NCI-H1048 (cell line): ENCODE results near the gene DYNC1LI2.
"Not testable (repeated sequence)": the region's sequence is repeated elsewhere in the genome, so short reads cannot be mapped to it uniquely, and the experiment has no call there.

Experiments used
- DNase-seq: peaks from one replicate; lab custom pipeline; 2025; lab: John Stamatoyannopoulos, UW

DYNC1LI2 gene

DNA sequence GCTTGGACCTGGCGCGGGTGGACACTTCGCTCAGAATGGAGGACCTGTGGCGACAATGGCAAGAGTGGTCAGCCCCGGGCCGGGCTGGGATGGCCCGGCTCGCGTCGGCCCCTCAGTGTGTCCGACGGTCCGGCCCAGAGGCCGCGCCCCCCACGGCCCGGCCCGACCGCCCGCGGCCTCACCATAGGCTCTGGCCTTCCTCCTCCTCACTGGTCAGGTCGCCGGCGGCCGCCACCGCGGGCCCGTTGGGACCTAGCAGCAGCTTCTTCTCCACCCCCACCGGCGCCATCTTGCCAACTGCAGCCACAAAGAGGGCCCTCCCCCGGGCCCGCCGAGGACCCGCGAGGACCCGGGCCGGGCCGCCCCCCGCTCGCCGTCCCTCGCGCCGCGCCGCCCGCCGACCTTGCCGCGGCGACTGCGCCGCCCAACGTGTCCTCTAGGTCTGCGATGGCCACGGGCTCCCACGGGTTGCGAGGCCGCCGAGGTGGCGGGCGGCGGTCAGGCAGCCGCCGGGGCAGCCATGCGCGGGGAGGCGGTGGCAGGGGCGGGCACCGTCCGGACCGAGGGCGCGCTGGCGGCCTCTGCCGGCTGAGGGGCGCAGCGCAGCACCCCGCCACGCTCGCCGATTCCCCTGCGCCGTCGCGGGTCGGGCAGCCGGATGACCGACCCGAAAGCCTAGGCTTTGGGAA, at the start of gene DYNC1LI2:
DYNC1LI2 (minus strand) TSS at position 307 of the 689 bp plus-strand sequence; CDS start at position 289, 18 bp downstream.
- DNase-seq, result peak; percentile 1

- DNase-seq, result no peak
Observed at GRCh38 chr16:66800856-66801255, 49.4 kb upstream of the DYNC1LI2 start.

DNA sequence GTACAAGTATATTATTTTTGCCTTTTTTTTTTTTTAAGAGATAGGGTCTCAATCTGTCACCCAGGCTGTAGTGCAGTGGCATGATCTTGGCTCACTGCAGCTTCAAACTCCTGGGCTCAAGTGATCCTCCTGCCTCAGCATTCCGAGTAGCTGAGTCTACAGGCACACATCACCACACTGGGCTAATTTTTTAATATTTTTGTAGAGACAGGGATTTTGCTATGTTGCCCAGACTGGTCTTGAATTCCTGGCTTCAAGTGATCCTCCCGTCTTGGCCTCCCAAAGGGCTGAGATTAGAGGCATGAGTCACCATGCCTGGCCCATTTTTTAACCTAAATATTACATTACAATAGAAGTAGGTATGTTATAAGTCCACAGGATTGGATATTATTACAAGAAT, 46.8 kb upstream of the DYNC1LI2 start:
- DNase-seq, result no peak

- DNase-seq, result not testable (repeated sequence)
Observed at GRCh38 chr16:66793984-66794383, 42.6 kb upstream of the DYNC1LI2 start.

DNA sequence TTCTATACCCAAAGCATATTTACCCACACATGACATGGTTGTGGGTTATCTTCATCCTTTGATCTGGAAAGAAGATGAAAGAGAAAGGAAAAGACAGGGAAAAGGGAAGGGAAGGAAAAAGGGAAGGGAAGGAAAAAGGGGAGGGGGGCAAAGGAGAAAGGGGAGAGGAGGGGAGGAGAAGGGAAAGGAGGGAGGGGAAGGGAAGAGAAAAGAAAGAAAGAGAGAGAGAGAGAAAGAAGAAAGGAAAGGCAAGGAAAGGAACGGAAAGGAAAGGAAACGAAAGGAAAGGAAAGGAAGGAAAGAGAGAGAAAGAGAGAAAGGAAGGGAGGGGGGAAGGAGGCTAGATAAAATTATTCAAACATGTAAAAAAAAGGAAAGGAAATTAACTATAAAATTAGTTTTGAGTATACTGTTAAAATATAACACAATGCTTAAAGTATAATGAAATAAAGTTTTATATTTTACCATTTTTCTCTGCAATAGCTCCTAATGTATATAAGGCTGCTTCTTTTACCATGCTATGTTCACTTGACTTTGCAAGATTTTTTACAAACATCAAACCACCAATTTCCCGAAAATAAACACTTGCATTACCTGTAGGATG, 38.8 kb upstream of the DYNC1LI2 start:
- DNase-seq, result no peak

GRCh38 chr16:66787427-66787826, 36.0 kb upstream of the DYNC1LI2 start:
- DNase-seq, result no peak

- no peak for DNase-seq
Observed at GRCh38 chr16:66786551-66786950, 35.1 kb upstream of the DYNC1LI2 start.

GRCh38 chr16:66776457-66776856, 25.0 kb upstream of the DYNC1LI2 start:
- DNase-seq, result no peak

DNA sequence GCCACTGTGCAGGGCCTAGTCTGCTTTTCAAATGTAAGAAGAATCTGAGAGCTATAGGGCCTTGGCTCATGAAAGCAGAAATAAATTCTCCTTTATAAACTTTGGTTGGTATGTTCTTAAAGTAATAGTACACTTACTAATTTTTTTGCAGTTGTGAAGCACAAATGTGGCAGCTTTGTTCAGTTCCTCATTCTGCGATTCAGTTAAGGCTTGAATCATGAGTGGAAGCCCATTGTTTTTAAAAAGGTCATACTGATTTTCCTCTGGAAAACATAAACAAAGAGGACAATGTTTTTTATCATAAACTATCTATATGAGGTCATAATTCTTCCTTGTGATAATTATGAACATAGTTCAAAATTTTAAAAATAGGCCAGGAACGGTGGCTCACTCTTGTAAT, 23.6 kb upstream of the DYNC1LI2 start:
- no peak for DNase-seq

DNA sequence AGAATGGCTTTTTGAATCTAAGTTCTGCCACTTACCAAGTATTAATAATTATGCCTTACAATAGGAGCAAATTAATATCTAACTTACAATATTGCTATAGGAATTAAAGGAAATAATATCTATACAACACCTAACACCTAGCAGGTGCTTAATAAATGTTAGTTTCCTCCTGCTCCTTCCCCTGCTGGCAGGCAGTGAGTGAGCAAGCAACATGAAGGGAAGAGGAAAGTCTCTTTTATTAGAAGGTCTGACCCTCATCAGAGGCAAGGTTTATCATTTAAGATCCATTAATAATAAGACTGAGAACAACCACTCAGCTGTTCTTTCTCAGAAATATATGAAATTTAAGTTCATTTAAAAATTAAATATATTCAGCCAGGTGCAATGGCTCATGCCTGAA, 6.7 kb upstream of the DYNC1LI2 start:
- no peak for DNase-seq

DNA sequence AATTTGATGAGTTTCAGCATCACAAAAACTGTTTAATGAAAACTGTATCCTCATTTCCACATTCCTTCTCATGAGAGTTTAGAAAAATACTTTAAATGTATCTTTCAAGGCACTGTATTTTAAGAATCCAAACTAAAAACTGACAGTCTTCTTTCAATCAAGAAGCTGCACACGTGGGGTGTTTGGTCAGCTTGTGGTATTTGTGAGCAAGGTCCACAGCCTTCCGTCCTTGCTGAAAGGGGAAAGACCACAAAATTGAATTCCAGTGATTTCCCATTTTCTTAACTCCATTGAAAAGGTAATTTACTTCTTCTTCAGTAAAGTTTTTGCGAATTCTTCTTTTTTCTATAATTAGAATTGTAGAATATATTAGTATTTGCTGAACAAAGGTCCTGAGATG, 3.4 kb upstream of the DYNC1LI2 start:
- DNase-seq, result no peak

- no peak for DNase-seq
Observed at GRCh38 chr16:66754211-66754610, 2.8 kb upstream of the DYNC1LI2 start.

GRCh38 chr16:66752958-66753357, 1.5 kb upstream of the DYNC1LI2 start:
- no peak for DNase-seq

DNA sequence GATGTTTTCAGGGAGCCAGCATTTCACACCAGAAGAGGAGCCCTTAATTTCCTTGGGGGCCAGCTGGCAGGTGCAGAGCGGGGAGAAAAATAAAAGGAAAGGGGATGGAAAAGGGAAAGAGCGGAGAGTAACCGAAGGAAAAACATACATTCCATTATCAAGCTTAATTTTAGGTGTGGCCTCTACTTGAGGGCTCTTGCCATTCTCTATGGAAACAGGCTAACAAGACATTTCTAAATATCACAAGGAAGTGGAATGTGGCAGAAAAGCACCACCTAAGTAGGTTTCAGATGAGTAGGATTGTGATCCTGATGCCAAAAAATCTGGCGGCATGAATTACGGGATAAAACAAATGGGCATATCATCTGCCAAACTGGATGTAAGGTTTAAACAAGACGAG, 970 bp upstream of the DYNC1LI2 start:
- DNase-seq, result no peak

DNA sequence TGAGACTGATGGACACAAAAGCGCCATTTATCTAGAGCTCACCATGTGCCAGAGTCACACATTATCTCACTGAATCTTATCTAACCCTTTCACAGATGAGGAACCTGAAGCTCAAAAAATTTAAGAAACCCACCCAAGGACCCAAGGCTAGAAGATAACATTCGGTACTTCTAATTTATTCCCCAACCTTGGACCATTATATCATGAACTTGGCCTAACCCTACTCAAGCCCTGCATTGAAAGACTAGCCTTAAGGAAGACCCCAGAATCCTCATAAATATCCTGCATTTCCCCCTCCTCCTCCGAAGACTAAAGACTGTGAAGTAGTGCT, 548 bp upstream of the DYNC1LI2 start:
- no peak for DNase-seq

DNA sequence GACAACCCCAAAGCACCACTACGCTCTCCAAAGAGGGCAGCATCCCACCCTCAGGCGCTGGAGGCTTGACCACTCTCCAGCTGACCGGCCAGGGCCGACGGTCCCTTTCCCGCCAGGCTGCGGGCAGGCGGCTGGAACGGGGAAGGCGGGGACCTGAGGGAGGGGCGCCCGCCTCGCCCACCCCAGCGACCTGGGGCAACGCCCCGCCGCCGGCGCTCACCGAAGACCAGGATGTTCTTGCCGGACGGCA, 431 bp downstream of the DYNC1LI2 start:
- no peak for DNase-seq

DNA sequence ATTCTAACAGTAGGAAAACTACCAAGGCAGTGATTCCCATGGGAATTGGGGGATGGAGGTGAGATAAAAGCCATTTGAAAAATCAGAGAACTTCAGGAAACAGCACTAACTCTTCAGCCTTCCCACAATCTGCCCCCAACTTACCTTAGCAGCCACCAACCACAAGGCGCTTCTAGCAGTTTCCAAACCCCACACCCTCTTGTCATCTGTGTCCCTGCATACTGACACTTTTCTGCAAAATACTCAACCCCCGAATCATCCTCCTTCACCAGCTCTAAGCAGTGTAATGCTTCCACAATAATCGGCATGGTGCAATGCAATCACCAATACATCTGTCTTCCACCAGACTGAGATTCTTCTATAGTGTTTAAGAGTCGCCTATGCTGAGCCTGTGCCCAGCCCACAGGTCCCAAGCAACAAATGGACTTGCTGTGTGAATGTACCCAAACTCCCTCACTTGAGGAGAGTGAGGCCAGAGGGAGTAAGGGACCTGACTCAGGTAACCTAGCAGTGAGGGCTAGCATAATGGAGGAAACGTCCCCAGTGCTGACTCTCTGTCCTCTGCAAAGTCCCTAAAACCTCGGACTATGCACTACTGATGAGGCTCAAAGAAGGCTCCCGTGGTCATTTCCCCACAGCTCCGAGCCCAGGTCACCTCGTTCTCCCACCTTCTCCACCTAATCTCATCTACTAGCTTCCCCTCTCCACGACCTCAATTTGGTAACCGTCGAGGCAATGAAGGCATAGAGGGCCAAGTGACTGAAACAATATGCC, 943 bp downstream of the DYNC1LI2 start:
- no peak for DNase-seq

DNA sequence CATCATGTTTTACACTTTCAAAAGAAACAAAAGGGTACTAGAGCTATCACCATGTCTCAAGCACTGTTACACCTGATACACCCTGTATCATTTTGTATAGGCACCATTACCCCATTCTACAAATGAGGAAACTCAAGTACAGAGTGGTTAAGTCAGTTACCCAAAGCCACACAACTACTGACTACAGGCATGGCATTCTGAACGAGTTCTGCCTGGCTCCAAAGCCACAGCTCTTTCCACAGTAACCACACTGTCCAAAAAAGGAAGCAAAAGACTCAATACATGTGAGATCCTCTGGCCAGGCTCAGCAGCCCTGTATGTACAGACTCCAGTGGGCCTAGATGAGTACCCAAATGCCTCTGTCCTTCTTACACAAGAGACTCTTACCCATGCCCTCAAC, 4.7 kb downstream of the DYNC1LI2 start:
- DNase-seq, result no peak

DNA sequence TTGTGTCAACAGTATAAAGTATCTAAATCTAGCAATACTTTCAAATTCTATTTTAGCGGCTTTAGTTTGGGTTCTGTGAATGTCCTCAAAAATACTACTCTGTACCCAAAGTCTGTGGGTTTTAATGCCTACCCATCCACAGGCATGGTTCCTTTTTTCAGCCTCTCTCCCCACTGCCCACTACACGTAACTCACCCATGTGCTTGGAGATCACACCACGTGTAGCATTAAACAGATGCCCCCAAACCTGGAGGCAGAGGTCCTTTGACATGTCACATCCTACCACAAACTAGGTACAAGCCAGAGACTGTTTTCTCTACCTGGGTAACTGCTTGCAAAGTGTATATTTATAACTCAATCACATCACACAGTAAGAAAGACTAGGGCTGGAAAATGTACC, 5.4 kb downstream of the DYNC1LI2 start:
- DNase-seq, result no peak

DNA sequence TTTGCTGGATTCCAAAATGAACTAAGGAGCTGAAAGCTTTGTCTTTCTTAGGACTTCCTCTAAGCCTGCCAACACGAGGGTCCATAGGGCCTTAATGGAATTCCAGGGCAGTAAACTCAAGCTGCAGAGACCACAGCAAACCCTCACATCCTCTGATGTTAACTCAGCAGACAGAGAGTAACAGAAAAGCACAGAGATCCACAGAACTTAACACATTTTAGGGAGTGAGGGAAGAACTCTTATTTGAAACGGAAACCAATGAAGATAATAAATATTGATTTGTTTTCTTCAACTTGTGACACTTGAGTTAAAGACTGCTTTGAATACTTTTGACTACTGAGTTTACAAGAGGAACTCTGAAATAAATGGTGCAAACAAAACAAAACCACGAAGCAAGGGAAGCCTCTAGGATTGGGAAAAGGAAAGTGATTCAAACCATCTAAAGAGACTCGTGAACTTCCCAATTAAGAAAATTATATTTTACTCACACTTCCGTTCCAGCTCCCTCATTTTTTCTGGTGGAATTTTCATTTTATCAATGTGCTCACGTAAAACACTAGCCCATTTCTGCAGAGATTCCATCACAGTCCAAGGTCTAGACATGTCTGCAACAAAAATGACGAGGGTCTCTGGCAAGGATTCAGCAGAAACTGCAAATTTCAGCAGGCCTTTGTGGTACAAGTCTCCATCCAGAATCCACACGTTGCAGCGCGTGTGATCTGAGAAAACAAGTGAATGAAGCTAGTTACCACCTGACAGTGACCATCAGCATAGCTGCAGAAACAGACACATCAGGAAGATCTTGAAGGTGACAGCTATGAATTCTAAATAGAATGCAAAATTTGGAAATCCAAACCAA, 9.2 kb downstream of the DYNC1LI2 start:
- no peak for DNase-seq

DNA sequence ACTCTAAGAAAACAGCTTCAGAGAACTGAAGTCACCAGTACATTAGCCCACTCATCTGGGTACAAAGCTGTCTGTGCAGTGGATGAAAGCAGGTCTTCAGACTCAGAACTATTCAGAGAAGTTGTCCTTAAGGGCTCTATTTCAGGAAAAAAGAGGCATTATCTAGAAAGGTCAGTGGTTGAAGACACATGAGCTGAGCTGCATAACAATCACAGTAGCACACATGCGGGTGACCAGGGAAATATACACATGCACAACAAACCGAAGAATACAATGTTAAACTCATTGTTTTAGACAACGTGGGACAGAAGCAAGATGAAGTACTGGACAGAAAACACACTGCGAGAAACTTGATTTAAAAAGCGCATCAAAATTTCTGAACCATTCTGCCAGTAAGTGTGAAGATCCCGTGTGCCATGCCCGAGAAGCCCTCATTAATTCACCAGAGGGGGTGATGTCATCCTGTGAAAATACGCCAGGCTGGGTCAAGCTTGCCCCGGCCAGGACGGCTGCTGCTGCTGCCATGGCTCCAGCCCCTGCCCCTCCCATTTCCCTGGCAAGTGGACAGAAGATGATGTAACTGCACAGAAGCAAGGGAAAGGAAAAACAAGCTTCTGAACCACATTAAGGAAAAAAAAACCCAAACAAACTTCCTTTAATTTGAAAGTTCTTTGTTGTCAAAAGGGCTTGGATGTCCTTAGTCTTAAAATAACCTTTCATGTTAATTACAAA, 10.1 kb downstream of the DYNC1LI2 start:
- DNase-seq, result no peak

DNA sequence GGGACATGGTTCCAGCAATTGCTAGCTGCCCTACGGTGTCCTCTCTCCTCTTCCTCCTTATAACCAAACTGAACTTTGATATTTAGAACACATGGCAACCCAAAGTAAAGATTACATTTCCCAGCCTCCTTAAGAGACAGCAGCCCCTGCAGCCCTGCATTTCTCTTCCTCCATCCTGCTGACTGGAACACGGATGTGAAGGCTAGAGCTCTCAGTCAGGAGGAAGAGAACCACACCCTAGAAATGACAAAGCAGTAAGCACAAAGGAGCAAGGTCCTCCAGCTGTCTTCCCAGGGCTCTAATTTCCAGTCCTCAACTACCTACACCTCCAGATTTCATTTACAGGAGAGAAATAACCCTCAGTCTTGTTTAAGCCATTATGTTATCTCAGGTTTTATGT, 10.9 kb downstream of the DYNC1LI2 start:
- no peak for DNase-seq
